GM21360 (cell line): Measurements from ENCODE around the gene PCDHA4.

Experiments
- ATAC-seq: cut with Tn5 transposase; IDR thresholded peaks from one replicate; pipeline ENCODE4 v1.9.1; 2021; ENCODE audit warnings: mild to moderate bottlenecking, moderate library complexity; ENCODE audit not compliant: unreplicated experiment

Gene PCDHA4

GRCh38 chr5:140855772-140856674 is 49.2 kb downstream of the PCDHA4 start, which contains the start of gene PCDHA10:
PCDHA10 (plus strand) TSS chr5:140855897; CDS start chr5:140856049, 152 bp downstream.
- ATAC-seq, result no peak

- no peak for ATAC-seq
Measured at GRCh38 chr5:140857177-140857986, 50.5 kb downstream of the PCDHA4 start.

GRCh38 chr5:140857987-140858240 is 51.0 kb downstream of the PCDHA4 start:
- no peak for ATAC-seq

GRCh38 chr5:140862441-140863295 is 55.8 kb downstream of the PCDHA4 start:
- ATAC-seq, result no peak
